Breast epithelium (tissue), 3 donors: Measurements from ENCODE around the gene TBC1D1.

ENCODE experiments used
- POLR2A ChIP-seq: fragments of 450-650 bp; IDR thresholded peaks from one replicate; pipeline ENCODE4 v1.6.1; 2016; ENCODE audit warnings: antibody characterized with exemption, mild to moderate bottlenecking, moderate library complexity
- POLR2AphosphoS5 ChIP-seq, 3 donors: sonication (generic); formaldehyde crosslinking; IDR thresholded peaks; one replicate each; pipeline ENCODE4 v1.6.1; 2017; ENCODE audit warnings: antibody characterized with exemption in 3 of 3
- TF ChIP-seq, protein P1 (sequence below), 3 donors: fragments of 450-650 bp; IDR thresholded peaks; one replicate each; pipeline ENCODE4 v1.5.1; 2016 to 2017; ENCODE audit warnings: antibody characterized with exemption in 3 of 3, mild to moderate bottlenecking in 3 of 3, moderate library complexity in 3 of 3

DNA sequence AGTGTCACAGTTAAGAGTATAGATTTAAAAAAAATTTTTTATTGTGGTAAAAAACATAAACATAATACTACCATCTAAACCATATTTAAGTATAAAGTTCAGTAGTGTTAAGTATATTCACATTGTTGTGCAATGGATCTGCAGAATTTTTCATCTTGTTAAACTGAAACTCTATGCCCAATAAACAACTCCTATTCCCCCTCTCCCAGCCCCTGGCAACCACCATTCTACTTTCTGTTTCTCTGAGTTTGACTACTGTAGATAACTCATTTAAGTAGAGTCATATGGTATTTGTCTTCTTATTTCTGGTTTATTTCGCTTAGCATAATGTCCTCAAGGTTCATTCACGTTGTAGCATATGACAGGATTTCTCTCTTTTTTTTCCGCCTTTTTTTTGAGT is 181.7 kb downstream of the TBC1D1 start:
- TF ChIP-seq, protein P1, sequence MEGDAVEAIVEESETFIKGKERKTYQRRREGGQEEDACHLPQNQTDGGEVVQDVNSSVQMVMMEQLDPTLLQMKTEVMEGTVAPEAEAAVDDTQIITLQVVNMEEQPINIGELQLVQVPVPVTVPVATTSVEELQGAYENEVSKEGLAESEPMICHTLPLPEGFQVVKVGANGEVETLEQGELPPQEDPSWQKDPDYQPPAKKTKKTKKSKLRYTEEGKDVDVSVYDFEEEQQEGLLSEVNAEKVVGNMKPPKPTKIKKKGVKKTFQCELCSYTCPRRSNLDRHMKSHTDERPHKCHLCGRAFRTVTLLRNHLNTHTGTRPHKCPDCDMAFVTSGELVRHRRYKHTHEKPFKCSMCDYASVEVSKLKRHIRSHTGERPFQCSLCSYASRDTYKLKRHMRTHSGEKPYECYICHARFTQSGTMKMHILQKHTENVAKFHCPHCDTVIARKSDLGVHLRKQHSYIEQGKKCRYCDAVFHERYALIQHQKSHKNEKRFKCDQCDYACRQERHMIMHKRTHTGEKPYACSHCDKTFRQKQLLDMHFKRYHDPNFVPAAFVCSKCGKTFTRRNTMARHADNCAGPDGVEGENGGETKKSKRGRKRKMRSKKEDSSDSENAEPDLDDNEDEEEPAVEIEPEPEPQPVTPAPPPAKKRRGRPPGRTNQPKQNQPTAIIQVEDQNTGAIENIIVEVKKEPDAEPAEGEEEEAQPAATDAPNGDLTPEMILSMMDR (IDR thresholded peaks at IDR 0.05), result no peak
- TF ChIP-seq POLR2AphosphoS5 (IDR thresholded peaks at IDR 0.05), result no peak
- TF ChIP-seq POLR2A, result no peak
